GM13977 (cell line): Measurements from ENCODE around the gene WDR64.

ENCODE experiments used
- DNase-seq: peaks from one replicate; pipeline ENCODE4 v3.0.0; 2012; ENCODE audit warnings: low spot score
- in situ Hi-C: fragments of 300-500 bp; cut with MboI; formaldehyde crosslinking; loops from one replicate; pipeline ENCODE4 v1.12.0; 2022; ENCODE audit warnings: low sequenced_read_pairs, low pct_unique_long_range_greater_than_20kb, mixed read lengths, inconsistent platforms; ENCODE audit not compliant: unreplicated experiment
- TF ChIP-seq, protein P1 (sequence below): IDR thresholded peaks from 2 replicates; pipeline ENCODE4 v1.5.1; 2012; ENCODE audit warnings: mild to moderate bottlenecking, control low read depth; ENCODE audit not compliant: insufficient read depth; ENCODE audit errors: extremely low read depth, missing control alignments

WDR64 gene

DNA sequence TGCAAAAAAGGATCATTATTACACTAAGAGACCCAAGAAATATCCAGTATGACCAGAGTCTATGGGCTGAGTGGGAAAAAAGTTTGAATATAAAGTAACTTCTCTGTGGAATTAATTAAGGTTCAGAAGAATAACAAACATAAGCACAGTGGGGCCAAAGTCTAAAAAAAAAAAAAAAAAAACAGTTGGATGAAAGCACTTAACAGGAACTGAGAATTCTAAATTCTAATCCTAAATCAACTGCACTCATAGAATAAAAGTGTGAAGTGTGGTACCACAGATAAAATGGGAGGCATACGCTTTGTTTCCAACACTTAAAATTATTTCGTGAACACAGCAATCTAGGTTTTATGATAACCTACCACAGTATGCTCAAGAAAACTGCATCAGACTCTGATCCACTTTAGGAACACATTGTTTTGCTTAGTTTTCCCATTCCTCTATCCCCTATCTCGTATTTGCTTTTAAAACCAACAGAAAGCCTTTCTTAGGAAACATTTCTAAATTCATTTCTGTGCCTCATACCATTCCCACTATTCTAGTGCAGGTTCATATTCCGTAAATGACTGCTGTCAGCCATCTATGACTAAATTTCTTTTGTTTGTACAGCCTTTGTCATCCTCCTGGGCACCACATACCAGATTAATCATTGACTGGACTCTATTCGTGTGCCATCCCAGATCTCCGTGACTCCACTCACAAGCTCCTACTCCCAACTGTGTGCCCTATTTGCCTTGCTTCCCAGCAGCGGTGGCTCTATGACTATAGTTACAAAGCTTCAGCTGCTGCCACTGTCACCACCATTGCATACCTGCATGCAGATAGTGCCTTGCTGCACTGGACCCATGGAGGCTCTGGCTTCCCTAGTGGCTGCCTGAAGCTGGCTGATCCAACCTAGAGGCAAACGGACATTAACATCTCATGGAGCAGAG is 36.8 kb upstream of the WDR64 start:
- in situ Hi-C loops, result loop anchor here (25.0 kb wide), 1 partner anchor 397 kb away; no protein-coding TSS in a partner anchor
- TF ChIP-seq, protein P1, sequence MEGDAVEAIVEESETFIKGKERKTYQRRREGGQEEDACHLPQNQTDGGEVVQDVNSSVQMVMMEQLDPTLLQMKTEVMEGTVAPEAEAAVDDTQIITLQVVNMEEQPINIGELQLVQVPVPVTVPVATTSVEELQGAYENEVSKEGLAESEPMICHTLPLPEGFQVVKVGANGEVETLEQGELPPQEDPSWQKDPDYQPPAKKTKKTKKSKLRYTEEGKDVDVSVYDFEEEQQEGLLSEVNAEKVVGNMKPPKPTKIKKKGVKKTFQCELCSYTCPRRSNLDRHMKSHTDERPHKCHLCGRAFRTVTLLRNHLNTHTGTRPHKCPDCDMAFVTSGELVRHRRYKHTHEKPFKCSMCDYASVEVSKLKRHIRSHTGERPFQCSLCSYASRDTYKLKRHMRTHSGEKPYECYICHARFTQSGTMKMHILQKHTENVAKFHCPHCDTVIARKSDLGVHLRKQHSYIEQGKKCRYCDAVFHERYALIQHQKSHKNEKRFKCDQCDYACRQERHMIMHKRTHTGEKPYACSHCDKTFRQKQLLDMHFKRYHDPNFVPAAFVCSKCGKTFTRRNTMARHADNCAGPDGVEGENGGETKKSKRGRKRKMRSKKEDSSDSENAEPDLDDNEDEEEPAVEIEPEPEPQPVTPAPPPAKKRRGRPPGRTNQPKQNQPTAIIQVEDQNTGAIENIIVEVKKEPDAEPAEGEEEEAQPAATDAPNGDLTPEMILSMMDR, result no peak
- no peak for DNase-seq

DNA sequence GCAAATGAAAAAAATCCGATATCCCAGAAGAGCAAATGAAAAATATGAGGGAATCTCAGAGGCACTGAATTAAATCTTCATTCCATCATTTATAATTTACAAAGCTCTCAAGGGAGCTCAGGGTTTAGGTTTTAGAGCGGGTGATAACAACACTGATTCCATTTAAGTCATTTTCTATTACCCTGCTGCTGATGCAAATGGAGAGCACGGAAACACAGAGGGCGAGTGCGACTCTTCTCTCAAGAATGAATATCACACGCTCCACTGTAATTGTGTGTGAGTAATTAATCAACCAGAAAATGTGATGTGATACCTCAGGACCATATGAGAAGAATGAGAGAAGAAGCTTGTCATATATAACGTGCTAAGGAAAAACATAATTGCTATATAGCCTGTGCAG is 34.7 kb upstream of the WDR64 start:
- no peak for DNase-seq
- TF ChIP-seq, protein P1, result no peak
- in situ Hi-C loops, result loop anchor here (25.0 kb wide), 1 partner anchor 395 kb away; no protein-coding TSS in a partner anchor

DNA sequence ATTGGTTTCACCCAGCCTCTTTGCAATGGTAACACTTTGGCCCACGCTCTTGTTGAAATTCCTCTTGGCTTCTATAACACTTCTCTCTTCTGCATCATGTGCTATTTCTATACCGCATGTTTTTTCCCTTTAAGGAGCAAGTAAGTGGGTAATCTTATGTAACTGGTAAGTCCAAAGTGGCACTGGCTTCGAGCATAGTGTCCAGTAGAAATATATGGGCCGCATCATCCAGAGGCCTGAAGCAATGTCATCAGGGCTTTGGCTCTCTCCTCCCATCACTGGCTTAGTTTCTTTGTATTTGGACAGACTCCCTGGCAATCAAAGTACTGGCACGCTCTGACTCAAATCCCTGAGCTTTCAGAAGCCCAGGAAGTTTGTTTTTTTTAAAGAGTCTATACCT is 29.4 kb upstream of the WDR64 start:
- in situ Hi-C loops, result loop anchor here (25.0 kb wide), 1 partner anchor 390 kb away; no protein-coding TSS in a partner anchor
- TF ChIP-seq, protein P1, result no peak
- no peak for DNase-seq

DNA sequence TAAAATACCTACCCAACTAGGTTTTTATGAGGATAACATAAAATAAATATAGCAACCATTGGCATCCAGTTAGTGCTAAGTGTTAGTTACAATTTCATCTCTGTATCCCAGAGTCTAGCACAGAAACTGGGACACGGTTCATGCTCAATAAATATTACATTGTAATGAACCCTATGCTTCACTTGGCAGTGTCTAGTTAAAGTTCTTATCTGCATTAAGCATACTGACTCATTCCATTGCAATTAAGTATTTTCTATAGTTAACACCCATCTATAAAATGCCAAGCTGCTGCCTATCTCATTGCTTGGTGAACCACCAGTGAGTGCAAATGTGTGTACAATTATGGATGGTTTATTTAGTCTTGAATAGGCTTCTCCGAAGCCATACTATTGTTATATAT is 27.1 kb upstream of the WDR64 start:
- no peak for DNase-seq
- in situ Hi-C loops, result loop anchor here (25.0 kb wide), 1 partner anchor 387 kb away; no protein-coding TSS in a partner anchor
- TF ChIP-seq, protein P1, result no peak

DNA sequence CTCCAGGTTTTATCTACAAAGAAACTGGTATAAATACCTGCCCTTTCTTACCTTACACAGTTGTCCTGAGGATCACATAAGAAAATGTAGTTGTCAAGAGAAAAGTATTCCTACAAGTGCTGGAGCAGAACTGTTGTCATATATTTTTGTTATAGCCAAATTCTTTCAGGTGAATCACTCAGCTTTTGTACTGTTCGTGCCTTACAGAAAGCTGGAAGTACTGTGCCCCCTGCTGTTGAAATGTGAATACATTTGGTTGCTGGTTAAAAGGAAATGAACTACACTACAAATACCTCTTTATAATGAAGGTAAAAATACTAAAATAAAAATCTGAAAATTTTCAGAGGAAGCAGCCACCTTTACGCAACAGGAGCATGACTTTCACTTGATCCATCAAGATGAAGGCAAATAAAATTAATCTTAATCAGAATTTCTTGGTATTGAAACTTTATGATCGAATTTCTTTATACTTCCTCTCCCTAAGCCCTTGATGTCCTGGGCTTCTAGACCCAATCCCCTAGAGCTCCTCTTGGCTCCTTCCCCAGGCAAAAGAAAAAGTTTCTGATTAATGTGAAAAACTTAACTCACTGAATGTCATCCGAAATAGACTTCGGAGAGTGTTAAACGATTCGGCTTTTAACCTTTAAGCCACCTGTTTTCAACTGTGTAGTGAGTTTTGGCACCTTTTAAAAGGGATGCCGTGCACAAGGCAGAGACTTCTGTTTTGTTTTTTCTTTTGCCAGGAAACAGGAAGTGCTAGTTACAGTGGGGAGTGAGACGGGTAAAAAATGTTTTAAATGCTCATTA is 24.4 kb upstream of the WDR64 start:
- TF ChIP-seq, protein P1, result peak; percentile 60
- in situ Hi-C loops, result no loop called here
- DNase-seq, result peak; percentile 43

DNA sequence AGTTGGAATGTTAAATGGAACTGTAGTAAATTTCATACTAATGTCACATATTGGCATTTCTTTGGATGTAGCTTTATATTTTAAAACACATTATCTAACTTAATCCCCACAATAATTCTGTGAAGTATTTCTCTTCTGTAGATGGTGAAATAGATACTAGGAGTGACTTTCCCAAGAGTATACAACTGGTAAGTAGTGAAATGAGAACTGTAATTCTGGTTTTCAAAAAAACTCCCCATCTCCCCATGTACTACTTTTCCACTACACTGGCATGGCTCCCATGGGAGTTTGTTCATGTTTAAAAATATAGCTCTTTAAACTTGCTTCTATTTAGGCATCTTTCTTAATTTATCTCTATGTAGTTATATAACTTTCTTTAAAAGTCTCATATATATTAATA is 22.1 kb upstream of the WDR64 start:
- TF ChIP-seq, protein P1, result no peak
- in situ Hi-C loops, result loop anchor here (10.0 kb wide), 1 partner anchor 205 kb away; no protein-coding TSS in a partner anchor

More for the DNA sequence above, 22.1 kb upstream of the WDR64 start:
- DNase-seq, result no peak
